Measurements from ENCODE around the gene PMEPA1. TPM values are rescaled to one million over a fixed set of nuclear protein-coding genes. Genes with fewer than 3 reads are reported as not detected.

PMEPA1 gene
- total RNA-seq, 1 experiment from 2014 or later: 1,302 TPM

DNA sequence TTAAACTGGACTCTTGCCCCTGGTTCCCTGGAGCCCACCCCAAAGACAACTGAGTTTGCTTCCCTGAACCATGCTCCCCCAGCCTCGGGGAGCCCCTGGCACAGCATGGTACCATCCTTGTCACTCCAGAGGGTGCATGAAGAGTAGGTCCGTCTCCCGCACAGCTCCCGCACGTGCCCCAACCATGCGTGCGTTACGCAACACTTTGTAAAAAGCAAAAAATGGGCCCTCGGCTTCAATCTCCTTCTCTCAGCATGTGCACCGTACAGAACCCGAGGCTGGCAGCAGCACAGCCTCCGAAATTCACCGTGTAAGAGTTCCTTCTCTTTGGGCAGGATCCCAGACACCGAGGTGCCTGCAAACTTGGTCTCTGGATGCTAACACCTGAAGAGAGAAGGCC lies 5.6 kb downstream of the PMEPA1 start:
- Mint-ChIP-seq H3K27me3 (ENCODE audit: unreplicated experiment) (no peaks in the 10 kb centered on the region), H3K9me3 (ENCODE audit: low read depth, unreplicated experiment) (no peaks in the 10 kb centered on the region), H3K4me3 (ENCODE audit: low read depth, unreplicated experiment) (peak overlapping the region; percentile 88), H3K36me3 (ENCODE audit: insufficient read depth, unreplicated experiment) (peaks cover 99% of the 10 kb centered on the region), H3K4me1 (ENCODE audit: low read depth, unreplicated experiment) (peaks cover 64% of the 10 kb centered on the region), H3K27ac (ENCODE audit: unreplicated experiment) (peak overlapping the region; percentile 97)
- BruUV-seq (replicated peaks): no TSS peak
- CTCF ChIA-PET: no interaction called here
- DNase-seq: peak; percentile 36
- intact Hi-C loops (cut with micrococcal nuclease; ENCODE audit: unreplicated experiment): no loop called here
- TF ChIP-seq, protein P1, sequence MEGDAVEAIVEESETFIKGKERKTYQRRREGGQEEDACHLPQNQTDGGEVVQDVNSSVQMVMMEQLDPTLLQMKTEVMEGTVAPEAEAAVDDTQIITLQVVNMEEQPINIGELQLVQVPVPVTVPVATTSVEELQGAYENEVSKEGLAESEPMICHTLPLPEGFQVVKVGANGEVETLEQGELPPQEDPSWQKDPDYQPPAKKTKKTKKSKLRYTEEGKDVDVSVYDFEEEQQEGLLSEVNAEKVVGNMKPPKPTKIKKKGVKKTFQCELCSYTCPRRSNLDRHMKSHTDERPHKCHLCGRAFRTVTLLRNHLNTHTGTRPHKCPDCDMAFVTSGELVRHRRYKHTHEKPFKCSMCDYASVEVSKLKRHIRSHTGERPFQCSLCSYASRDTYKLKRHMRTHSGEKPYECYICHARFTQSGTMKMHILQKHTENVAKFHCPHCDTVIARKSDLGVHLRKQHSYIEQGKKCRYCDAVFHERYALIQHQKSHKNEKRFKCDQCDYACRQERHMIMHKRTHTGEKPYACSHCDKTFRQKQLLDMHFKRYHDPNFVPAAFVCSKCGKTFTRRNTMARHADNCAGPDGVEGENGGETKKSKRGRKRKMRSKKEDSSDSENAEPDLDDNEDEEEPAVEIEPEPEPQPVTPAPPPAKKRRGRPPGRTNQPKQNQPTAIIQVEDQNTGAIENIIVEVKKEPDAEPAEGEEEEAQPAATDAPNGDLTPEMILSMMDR (IDR thresholded peaks at IDR 0.05; ENCODE audit: unreplicated experiment): no peak

DNA sequence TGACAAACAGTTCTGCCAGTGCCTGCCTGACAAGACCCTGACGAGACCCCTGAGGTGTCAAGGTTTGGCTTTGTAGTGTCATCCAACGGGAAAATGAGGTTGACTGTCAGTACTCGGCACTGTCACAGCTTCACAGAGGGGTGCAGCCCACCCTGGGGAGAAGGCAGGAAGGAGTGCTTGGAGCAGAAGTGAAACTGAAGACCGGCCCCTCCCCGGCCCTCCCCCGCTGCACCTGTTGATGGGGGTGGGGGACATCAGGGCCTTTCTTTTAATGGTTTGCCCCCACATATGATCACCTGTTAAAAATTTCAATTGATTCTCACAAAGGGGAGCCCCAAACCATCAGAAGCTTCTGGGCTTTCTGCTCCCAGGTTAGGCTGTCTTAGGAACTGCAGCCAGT lies 6.8 kb downstream of the PMEPA1 start:
- no peak for DNase-seq
- no peaks in the 10 kb centered on the region for H3K9me3 Mint-ChIP-seq (ENCODE audit: low read depth, unreplicated experiment)
- H3K27me3 Mint-ChIP-seq (ENCODE audit: unreplicated experiment): no peaks in the 10 kb centered on the region
- peaks cover 100% of the 10 kb centered on the region for H3K36me3 Mint-ChIP-seq (ENCODE audit: insufficient read depth, unreplicated experiment)
- peaks cover 76% of the 10 kb centered on the region for H3K4me1 Mint-ChIP-seq (ENCODE audit: low read depth, unreplicated experiment)
- intact Hi-C loops (cut with micrococcal nuclease; ENCODE audit: unreplicated experiment): no loop called here
- TF ChIP-seq, protein P1 (IDR thresholded peaks at IDR 0.05; ENCODE audit: unreplicated experiment): no peak
- peak overlapping the region; percentile 97 for H3K27ac Mint-ChIP-seq (ENCODE audit: unreplicated experiment)
- H3K4me3 Mint-ChIP-seq (ENCODE audit: low read depth, unreplicated experiment): peak overlapping the region; percentile 88
- no TSS peak for BruUV-seq (replicated peaks)
- CTCF ChIA-PET: interaction anchor here (2.1 kb wide), 1 partner anchor 10 kb away, joined by 7 read pairs; no protein-coding TSS in a partner anchor

- no TSS peak for BruUV-seq (replicated peaks)
- no peaks in the 10 kb centered on the region for H3K27me3 Mint-ChIP-seq (ENCODE audit: unreplicated experiment)
- H3K4me3 Mint-ChIP-seq (ENCODE audit: low read depth, unreplicated experiment): peak overlapping the region; percentile 88
- H3K27ac Mint-ChIP-seq (ENCODE audit: unreplicated experiment): peak overlapping the region; percentile 97
- H3K36me3 Mint-ChIP-seq (ENCODE audit: insufficient read depth, unreplicated experiment): peaks cover 100% of the 10 kb centered on the region
- no peaks in the 10 kb centered on the region for H3K9me3 Mint-ChIP-seq (ENCODE audit: low read depth, unreplicated experiment)
- H3K4me1 Mint-ChIP-seq (ENCODE audit: low read depth, unreplicated experiment): peaks cover 81% of the 10 kb centered on the region
- CTCF ChIA-PET: interaction anchor here (2.1 kb wide), 1 partner anchor 9 kb away, joined by 7 read pairs; no protein-coding TSS in a partner anchor
- TF ChIP-seq, protein P1 (IDR thresholded peaks at IDR 0.05; ENCODE audit: unreplicated experiment): no peak
- intact Hi-C loops (cut with micrococcal nuclease; ENCODE audit: unreplicated experiment): no loop called here
- DNase-seq: no peak
These were observed 7.3 kb downstream of the PMEPA1 start for GRCh38 chr20:57702521-57702920.

- Mint-ChIP-seq H3K9me3 (ENCODE audit: low read depth, unreplicated experiment) (no peaks in the 10 kb centered on the region), H3K4me1 (ENCODE audit: low read depth, unreplicated experiment) (peaks cover 85% of the 10 kb centered on the region), H3K36me3 (ENCODE audit: insufficient read depth, unreplicated experiment) (peaks cover 100% of the 10 kb centered on the region), H3K4me3 (ENCODE audit: low read depth, unreplicated experiment) (peak overlapping the region; percentile 88), H3K27me3 (ENCODE audit: unreplicated experiment) (no peaks in the 10 kb centered on the region), H3K27ac (ENCODE audit: unreplicated experiment) (peak overlapping the region; percentile 97)
- no peak for DNase-seq
- BruUV-seq (replicated peaks): no TSS peak
- intact Hi-C loops (cut with micrococcal nuclease; ENCODE audit: unreplicated experiment): no loop called here
- TF ChIP-seq, protein P1 (IDR thresholded peaks at IDR 0.05; ENCODE audit: unreplicated experiment): no peak
- CTCF ChIA-PET: interaction anchor here (1.0 to 2.1 kb wide), 2 partner anchors 8 to 9 kb away, joined by 3 to 7 read pairs; no protein-coding TSS in a partner anchor
These were observed 7.7 kb downstream of the PMEPA1 start for GRCh38 chr20:57702091-57702490.
